Activated naive CD8-positive, alpha-beta T cell treated with anti-CD3 and anti-CD28 coated beads, Interleukin-2, amount 50 U/mL, for 24 hours (primary cell): ENCODE results near the gene DVL1.
A peak's percentile ranks its signal among the peaks of the same experiment; 100 is the strongest.
"Not testable (repeated sequence)": the region's sequence is repeated elsewhere in the genome, so short reads cannot be mapped to it uniquely, and the experiment has no call there.

Experiments
- ATAC-seq: fragments of 150-1000 bp; cut with Tn5 transposase; one replicate; pipeline ENCODE4 v1.10.0; 2021
- DNase-seq: peaks from one replicate; pipeline ENCODE4 v3.0.0; 2021
- H3K27ac Mint-ChIP-seq: one replicate; pipeline ENCODE4 v1.8.0; 2021; ENCODE audit warnings: mild to moderate bottlenecking, mixed read lengths
- H3K27me3 Mint-ChIP-seq: one replicate; pipeline ENCODE4 v1.8.0; 2021; ENCODE audit warnings: mixed read lengths
- H3K36me3 Mint-ChIP-seq: one replicate; pipeline ENCODE4 v1.8.0; 2021; ENCODE audit warnings: low read depth, mixed read lengths
- H3K4me1 Mint-ChIP-seq: one replicate; pipeline ENCODE4 v1.8.0; 2021; ENCODE audit warnings: mixed read lengths
- H3K4me3 Mint-ChIP-seq: one replicate; pipeline ENCODE4 v1.8.0; 2021; ENCODE audit warnings: mild to moderate bottlenecking, moderate library complexity, mixed read lengths
- H3K9me3 Mint-ChIP-seq: one replicate; pipeline ENCODE4 v1.8.0; 2021; ENCODE audit warnings: mixed read lengths

Gene DVL1

DNA sequence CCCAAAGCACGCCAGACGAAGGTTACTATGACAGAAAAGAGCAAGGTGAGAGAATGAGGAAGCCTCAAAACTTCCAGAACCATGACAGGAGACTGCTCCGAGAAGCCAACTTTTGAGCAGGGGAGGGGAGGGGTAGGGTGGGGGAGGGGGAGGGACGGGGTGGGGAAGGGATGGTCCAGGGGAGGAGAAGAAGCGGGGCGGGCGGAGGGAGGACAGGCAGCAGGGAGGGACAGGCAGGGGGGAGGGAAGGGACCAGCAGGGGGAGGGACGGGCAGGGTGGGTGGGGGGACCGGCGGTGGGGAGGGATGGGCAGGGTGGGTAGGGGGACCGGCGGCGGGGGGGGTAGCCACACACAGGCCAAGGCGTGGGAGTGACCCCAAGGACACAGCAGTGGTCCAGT lies 26.8 kb downstream of the DVL1 start:
- Mint-ChIP-seq H3K27me3 (no peaks in the 10 kb centered on the region), H3K4me3 (peak overlapping the region; percentile 69), H3K27ac (peak overlapping the region; percentile 59), H3K9me3 (no peaks in the 10 kb centered on the region), H3K36me3 (peaks cover 10% of the 10 kb centered on the region), H3K4me1 (peaks cover 24% of the 10 kb centered on the region)
- ATAC-seq = no peak
- no peak for DNase-seq

DNA sequence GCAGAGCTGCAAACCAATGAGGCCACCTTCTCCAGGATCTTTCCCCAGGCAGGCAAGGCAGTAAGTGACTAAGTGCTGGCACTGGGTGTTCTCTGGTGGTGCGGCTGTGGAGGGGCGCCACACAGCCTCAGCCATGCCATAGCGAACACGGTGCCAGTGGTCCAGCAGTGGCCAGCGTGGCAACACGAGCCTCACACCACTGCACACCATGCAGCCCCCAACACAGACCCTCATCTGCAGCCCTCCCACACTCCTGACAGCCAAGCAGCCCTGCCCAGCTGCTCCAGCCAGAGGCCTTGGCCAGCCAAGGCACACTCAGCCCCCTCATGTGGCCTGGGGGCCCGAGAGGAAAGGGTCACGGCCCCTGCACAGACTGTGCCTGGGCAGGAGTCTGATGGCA lies 27.7 kb downstream of the DVL1 start:
- Mint-ChIP-seq H3K36me3 (peaks cover 12% of the 10 kb centered on the region), H3K27me3 (no peaks in the 10 kb centered on the region), H3K27ac (no peak overlapping the region), H3K4me3 (no peak overlapping the region), H3K4me1 (peaks cover 24% of the 10 kb centered on the region), H3K9me3 (no peaks in the 10 kb centered on the region)
- DNase-seq (no peak), ATAC-seq (no peak)

DNA sequence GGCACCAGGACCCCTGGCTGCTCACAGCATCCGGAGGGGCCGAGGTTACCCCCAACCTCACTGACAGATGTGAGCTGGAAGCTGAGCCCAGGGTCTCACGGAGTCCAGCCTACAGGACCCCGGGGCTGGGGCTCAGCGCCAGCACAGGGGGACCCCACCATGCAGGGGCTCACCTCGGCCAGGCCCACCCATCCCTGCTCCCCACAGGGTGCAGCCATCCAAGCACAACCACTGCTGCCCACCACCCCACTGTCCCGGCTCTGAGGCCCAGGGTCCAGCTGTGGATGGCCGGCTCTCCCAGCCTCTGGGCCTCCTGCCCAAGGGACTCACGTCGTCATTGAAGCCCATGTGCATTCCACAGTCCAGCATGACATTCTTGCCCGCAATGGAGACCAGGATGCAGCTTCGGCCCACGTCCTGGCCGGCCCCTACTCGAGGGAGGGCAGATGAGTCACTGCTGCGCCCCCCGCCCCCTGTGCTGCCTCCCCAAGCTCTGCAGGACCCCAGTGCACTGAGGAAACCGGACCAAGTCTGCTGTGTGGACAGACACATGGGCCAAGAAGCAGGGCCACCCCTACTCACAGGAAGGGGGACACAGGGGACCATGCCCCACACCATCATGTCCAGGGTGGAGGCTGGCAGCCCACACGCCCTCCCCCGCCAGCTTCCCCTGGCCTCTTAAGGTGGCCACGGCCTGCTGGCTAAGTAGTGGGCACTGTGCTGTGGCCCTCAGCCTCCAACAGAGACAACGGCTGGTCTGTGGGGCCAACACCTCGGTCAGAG lies 28.4 kb downstream of the DVL1 start:
- Mint-ChIP-seq H3K9me3 (no peaks in the 10 kb centered on the region), H3K27me3 (no peaks in the 10 kb centered on the region), H3K4me1 (peaks cover 20% of the 10 kb centered on the region), H3K27ac (no peak overlapping the region), H3K4me3 (no peak overlapping the region), H3K36me3 (peaks cover 17% of the 10 kb centered on the region)
- DNase-seq = no peak
- no peak for ATAC-seq

DNA sequence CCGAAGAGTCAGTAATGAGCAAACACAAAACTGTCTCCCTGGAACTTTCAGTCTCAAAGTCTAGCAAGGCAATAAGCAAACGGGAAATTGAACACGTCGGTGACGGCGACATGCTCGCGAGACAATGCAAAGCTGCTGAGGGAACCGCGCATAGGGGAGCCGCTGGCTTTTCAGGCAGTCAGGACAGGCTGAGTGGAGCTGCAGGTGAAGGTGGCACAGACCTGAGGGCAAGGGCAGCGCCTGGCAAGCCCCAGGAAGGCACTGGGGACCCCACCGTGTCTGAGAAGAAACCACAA lies 29.6 kb downstream of the DVL1 start:
- no peak overlapping the region for H3K27ac Mint-ChIP-seq
- H3K4me1 Mint-ChIP-seq = peaks cover 16% of the 10 kb centered on the region
- peaks cover 20% of the 10 kb centered on the region for H3K36me3 Mint-ChIP-seq
- no peaks in the 10 kb centered on the region for H3K9me3 Mint-ChIP-seq
- H3K27me3 Mint-ChIP-seq = no peaks in the 10 kb centered on the region
- ATAC-seq (no peak), DNase-seq (no peak)
- H3K4me3 Mint-ChIP-seq = no peak overlapping the region

DNA sequence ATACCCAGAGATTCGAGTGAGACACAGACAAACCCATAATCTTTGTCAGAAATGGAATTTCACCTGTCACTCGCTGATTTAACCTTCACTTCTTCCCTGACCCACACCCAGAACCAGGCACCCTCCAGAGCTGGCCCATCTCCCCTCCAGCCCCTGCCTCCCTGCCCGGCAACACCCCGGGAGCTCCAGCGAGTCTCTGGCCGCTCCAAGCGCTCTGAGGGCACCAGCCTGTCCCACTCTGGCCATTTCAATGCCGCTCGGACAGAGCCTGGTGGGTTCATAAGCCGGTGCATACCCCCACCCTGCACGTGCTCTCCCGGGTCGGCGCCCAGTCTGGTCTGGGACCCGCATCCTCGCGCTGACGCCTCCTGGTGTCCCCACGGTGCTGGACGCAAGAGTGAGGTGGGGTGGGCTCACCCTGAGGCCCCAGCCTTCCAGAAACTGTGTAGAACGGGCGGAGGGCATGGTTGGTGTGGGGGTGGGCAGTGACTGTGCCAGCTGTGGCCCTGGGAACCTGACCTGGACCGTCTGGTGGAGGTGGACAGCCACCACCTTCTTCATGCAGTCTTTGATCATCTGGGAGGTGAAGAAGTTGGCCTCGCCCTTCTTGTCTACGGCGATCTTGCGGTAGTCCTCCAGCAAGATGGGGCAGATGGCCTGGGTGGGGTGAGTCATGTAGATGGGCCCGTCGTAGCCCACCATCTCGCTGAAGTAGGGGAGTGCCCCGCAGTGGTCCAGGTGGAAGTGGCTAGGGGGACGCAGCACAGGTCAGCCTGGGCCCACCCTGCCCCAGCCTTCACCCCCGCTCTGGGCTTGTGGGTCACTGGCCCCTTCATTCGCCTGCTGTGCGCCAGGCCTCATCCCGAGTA lies 30.2 kb downstream of the DVL1 start:
- ATAC-seq = no peak
- H3K9me3 Mint-ChIP-seq = no peaks in the 10 kb centered on the region
- H3K27ac Mint-ChIP-seq = no peak overlapping the region
- no peak for DNase-seq
- no peaks in the 10 kb centered on the region for H3K27me3 Mint-ChIP-seq
- H3K4me3 Mint-ChIP-seq = no peak overlapping the region
- peaks cover 20% of the 10 kb centered on the region for H3K36me3 Mint-ChIP-seq
- peaks cover 14% of the 10 kb centered on the region for H3K4me1 Mint-ChIP-seq

DNA sequence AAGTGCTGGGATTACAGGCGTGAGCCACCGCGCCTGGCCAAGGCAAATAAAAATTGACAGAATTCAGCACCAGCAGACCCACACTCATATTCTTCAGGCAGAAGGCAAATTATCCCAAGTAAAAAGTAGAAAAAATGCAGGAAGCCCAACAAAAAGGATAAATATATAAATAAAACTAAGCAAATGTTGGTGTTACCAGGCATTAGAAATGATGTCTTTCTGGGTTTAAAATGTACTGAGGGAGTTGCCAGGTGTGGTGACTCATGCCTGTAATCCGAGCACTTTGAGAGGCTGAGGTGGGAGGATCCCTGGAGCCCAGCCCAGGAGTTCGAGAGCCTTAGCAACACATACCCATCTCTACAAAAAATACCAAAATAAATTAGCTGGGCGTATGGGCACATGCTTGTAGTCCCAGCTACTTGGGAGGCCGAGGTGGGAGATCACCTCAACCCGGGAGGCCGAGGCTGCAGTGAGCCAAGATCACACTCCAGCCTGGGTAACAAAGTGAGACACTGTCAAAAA lies 31.0 kb downstream of the DVL1 start:
- no peaks in the 10 kb centered on the region for H3K9me3 Mint-ChIP-seq
- H3K27me3 Mint-ChIP-seq = no peaks in the 10 kb centered on the region
- DNase-seq (no peak), ATAC-seq (no peak)
- no peak overlapping the region for H3K27ac Mint-ChIP-seq
- H3K36me3 Mint-ChIP-seq = peaks cover 20% of the 10 kb centered on the region
- H3K4me3 Mint-ChIP-seq = no peak overlapping the region
- peaks cover 10% of the 10 kb centered on the region for H3K4me1 Mint-ChIP-seq

DNA sequence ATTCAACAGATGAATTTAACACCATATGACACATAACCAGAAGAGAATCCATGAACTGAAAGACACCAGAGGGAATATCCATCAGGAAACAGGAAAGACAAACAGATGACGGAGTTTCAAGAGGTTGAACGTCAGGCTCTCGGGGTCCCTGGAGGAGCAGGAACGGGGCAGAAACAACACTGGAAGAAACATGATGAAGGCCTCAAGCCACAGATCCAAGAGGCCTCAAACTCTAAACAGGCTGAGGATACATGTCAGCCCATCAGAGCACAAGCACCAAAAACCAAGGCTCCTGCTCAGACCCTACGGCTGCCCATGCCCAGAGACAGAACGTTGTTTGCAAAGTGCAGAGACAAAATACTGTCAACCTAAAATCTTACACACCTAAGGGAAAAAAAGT lies 31.8 kb downstream of the DVL1 start:
- Mint-ChIP-seq H3K27me3 (no peaks in the 10 kb centered on the region), H3K4me3 (no peak overlapping the region), H3K4me1 (peaks cover 5% of the 10 kb centered on the region), H3K36me3 (peaks cover 20% of the 10 kb centered on the region), H3K9me3 (no peaks in the 10 kb centered on the region), H3K27ac (peak overlapping the region; percentile 5)
- DNase-seq (no peak), ATAC-seq (no peak)

DNA sequence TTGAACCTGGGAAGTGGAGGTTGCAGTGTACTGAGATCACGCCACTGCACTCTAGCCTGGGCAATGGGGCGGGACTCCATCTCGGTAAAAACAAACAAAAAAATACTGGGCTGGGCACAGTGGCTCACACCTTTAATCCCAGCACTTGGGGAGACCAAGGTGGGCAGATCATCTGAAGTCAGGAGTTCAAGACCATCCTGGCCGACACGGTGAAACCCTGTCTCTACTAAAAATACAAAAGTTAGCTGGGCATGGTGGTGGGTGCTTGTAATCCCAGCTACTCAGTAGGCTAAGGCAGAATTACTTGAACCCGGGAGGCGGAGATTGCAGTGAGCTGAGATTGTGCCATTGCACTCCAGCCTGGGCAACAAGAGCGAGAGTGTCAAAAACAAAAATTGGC lies 33.0 kb downstream of the DVL1 start:
- H3K27me3 Mint-ChIP-seq, ATAC-seq, DNase-seq, H3K4me3 Mint-ChIP-seq, H3K27ac Mint-ChIP-seq, H3K9me3 Mint-ChIP-seq, H3K4me1 Mint-ChIP-seq: not testable (repeated sequence)
- peaks cover 20% of the 10 kb centered on the region for H3K36me3 Mint-ChIP-seq

DNA sequence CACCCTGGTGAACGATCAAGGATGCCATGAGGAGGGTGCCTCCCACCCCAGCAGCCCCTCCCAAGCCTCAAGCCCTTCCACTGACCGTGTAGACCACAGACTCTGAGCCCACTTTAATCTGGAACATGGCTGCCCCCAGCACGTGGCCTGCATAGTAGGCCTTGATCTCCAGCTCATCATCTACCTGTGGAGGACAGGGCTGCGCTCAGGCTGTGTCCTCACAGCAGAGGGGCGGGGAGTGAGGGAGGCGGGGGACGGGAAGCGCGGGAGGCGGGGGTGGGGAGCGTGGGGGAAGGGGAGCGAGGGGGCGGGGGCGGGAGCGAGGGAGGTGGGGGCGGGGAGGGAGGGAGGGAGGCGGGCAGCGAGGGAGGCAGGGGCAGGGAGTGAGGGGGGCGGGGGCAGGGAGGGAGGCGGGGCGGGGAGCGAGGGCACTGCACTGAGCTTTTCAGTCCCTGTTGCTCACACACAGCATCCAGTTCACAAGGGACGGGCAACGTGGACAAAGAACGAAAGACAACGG lies 33.7 kb downstream of the DVL1 start:
- H3K4me1 Mint-ChIP-seq = no peaks in the 10 kb centered on the region
- H3K9me3 Mint-ChIP-seq = no peaks in the 10 kb centered on the region
- DNase-seq (no peak), ATAC-seq (no peak)
- peaks cover 20% of the 10 kb centered on the region for H3K36me3 Mint-ChIP-seq
- H3K27ac Mint-ChIP-seq = no peak overlapping the region
- no peak overlapping the region for H3K4me3 Mint-ChIP-seq
- no peaks in the 10 kb centered on the region for H3K27me3 Mint-ChIP-seq

DNA sequence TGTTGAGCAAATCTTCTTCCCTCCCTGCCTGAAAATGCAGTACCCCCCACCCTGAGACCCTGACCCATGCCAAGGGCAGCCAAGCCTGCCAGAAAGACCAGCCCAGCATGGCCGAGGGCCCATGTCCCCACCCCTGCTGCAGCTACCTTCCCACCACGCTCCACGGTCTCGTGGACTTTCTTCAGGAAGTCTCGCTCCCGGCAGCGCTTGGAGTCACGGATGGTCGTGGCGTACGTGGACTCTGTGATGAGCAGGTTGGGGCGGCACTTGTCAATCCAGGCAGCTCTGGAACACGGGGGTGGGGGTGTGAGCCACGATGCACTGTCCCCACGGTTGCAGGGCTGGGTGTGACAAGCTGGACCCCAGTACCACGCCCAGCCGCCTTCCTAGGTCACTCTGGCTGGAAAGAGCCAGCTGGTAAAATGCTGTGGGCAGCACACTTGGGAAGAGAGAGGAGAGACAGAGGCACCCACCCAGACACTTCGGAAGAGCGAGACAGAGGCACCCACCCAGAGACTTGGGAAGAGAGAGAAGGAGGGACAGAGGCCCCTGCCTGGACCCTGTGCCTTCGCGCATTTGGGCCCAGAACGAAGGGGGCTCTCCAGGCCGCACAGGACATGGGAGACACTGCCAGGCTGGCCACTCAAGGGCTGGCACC lies 34.4 kb downstream of the DVL1 start:
- H3K27ac Mint-ChIP-seq = no peak overlapping the region
- no peak overlapping the region for H3K4me3 Mint-ChIP-seq
- no peaks in the 10 kb centered on the region for H3K9me3 Mint-ChIP-seq
- peaks cover 20% of the 10 kb centered on the region for H3K36me3 Mint-ChIP-seq
- no peak for ATAC-seq
- no peak for DNase-seq
- H3K4me1 Mint-ChIP-seq = no peaks in the 10 kb centered on the region
- H3K27me3 Mint-ChIP-seq = no peaks in the 10 kb centered on the region

DNA sequence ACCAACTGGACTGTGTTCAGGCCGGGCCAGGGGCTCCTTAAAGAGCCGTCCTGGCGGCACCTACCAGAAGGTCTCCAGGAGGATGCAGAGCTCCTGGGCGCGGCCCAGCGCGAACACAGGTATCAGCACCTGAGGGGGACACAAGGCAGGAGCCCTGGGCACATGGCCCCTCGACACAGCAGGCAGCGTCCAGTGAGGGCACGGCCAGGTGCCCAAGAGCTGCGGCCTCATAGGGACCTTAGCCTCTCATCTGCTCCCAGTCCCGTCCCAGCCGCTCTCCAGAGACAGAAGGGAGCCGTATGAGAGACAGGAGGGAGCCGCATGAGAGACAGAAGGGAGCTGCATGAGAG lies 35.0 kb downstream of the DVL1 start:
- ATAC-seq (no peak), DNase-seq (no peak)
- no peaks in the 10 kb centered on the region for H3K27me3 Mint-ChIP-seq
- peaks cover 17% of the 10 kb centered on the region for H3K36me3 Mint-ChIP-seq
- no peak overlapping the region for H3K27ac Mint-ChIP-seq
- H3K9me3 Mint-ChIP-seq = no peaks in the 10 kb centered on the region
- no peaks in the 10 kb centered on the region for H3K4me1 Mint-ChIP-seq
- no peak overlapping the region for H3K4me3 Mint-ChIP-seq

DNA sequence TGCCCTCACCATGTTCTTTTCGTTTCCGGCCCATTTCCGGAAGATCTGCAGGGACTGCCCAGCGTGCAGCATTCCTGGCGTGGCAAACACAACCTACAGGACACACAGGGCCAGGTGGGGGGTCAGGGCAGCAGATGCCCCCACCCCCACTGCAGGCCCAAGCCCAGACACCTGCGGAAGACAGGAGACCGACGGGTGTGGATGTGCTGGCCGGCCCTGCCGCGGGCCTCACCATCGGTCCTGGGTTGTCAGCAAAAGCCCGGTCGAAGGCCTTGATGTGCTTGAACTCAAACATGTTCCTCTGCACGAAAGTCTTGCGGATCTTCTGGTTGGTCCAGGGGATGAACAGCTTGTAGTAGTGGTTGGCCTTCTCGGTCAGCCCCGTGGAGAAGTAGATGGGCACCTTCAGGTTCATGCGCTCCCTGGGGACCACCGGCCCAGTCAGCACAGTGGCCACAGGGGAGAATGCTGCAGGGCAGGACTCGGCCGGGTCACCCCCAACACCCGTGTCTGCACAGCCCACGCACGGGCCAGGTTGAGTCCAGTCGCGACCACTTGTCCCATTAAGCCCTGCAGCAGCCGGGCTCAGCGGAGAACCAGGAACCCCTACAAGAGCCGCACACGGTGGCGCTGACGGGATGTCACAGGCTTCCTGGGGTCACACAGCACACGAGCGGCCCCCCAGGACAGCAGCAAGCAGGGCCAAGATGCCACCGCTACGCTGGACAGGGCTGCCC lies 35.5 kb downstream of the DVL1 start:
- Mint-ChIP-seq H3K4me3 (no peak overlapping the region), H3K4me1 (no peaks in the 10 kb centered on the region), H3K36me3 (peaks cover 14% of the 10 kb centered on the region), H3K9me3 (no peaks in the 10 kb centered on the region), H3K27ac (no peak overlapping the region), H3K27me3 (no peaks in the 10 kb centered on the region)
- no peak for DNase-seq
- no peak for ATAC-seq

DNA sequence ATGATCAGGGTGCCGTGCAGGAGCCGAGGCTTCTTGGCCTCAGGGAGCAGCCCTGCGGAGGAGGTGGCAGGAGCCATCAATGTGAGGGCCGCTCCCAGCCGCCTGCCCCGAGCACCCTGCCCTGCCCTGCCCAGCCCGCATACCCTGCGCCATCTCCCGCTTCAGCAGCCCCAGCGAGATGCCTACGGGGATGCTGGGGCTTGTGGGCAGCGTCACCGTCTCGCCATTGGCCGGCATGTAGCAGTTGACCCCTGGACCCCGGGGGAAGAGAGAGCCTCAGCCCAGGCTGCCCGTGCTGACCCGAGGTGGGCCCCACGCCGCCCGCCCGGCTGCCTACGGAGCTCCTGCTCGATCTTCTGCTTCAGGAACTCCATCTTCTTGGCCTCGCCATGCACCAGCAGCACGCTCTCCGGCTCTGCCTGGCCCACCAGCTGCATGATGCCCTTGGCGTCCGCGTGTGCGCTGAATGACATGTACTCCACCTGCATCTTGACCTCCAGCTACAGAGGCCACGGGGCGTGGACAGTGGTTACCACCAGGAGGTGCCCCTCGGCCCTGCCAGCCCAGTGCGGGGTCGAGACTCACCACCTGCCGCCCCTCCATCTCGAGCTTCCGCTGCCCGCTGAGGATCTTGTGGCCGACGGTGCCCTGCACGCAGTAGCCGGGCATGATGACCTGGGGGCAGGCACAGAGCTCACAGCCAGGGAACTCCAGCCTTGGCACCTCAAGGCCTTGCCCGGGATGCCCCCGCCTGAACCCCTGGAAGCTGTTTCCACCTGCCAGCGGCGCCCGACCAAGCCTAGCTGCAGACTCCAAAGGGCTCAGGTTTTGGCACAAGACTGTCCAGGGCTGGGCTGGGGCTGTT lies 36.5 kb downstream of the DVL1 start:
- ATAC-seq (no peak), DNase-seq (no peak)
- no peak overlapping the region for H3K27ac Mint-ChIP-seq
- H3K9me3 Mint-ChIP-seq = no peaks in the 10 kb centered on the region
- H3K27me3 Mint-ChIP-seq = no peaks in the 10 kb centered on the region
- peaks cover 14% of the 10 kb centered on the region for H3K36me3 Mint-ChIP-seq
- no peak overlapping the region for H3K4me3 Mint-ChIP-seq
- H3K4me1 Mint-ChIP-seq = no peaks in the 10 kb centered on the region
